ENCODE results near the gene FASTK. TPM values are rescaled to one million over a fixed set of nuclear protein-coding genes. Genes with fewer than 3 reads are reported as not detected.

Gene FASTK
- total RNA-seq, 1 experiment from 2014 or later, result 95.0 TPM

GRCh38 chr7:151063212-151063561 lies 17.4 kb downstream of the FASTK start:
- Histone ChIP-seq H3K27ac (ENCODE audit: low read length) (peak overlapping the region; percentile 76), H3K9me3 (ENCODE audit: control insufficient read depth, insufficient read depth, low read depth, low read length) (no peaks in the 10 kb centered on the region), H3K36me3 (ENCODE audit: control insufficient read depth, insufficient read depth, low read length) (peaks cover 19% of the 10 kb centered on the region), H3K4me3 (ENCODE audit: low read depth in 2 of 2, low read length in 2 of 2) (peak overlapping the region; percentile 20 to 38), H3K4me1 (ENCODE audit: control insufficient read depth, insufficient read depth, low read length) (peaks cover 33% of the 10 kb centered on the region), H3K27me3 (ENCODE audit: control insufficient read depth, insufficient read depth, low read length) (no peaks in the 10 kb centered on the region)
- TF ChIP-seq TCF7L2 (IDR thresholded peaks at IDR 0.05; ENCODE audit: low read depth, low read length), result no peak
- TF ChIP-seq, protein P1, sequence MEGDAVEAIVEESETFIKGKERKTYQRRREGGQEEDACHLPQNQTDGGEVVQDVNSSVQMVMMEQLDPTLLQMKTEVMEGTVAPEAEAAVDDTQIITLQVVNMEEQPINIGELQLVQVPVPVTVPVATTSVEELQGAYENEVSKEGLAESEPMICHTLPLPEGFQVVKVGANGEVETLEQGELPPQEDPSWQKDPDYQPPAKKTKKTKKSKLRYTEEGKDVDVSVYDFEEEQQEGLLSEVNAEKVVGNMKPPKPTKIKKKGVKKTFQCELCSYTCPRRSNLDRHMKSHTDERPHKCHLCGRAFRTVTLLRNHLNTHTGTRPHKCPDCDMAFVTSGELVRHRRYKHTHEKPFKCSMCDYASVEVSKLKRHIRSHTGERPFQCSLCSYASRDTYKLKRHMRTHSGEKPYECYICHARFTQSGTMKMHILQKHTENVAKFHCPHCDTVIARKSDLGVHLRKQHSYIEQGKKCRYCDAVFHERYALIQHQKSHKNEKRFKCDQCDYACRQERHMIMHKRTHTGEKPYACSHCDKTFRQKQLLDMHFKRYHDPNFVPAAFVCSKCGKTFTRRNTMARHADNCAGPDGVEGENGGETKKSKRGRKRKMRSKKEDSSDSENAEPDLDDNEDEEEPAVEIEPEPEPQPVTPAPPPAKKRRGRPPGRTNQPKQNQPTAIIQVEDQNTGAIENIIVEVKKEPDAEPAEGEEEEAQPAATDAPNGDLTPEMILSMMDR (IDR thresholded peaks at IDR 0.05), result no peak
- no peak for TF ChIP-seq SIN3A (IDR thresholded peaks at IDR 0.05; ENCODE audit: borderline replicate concordance, insufficient read depth, low read depth, low read length)
- TF ChIP-seq, protein P2, sequence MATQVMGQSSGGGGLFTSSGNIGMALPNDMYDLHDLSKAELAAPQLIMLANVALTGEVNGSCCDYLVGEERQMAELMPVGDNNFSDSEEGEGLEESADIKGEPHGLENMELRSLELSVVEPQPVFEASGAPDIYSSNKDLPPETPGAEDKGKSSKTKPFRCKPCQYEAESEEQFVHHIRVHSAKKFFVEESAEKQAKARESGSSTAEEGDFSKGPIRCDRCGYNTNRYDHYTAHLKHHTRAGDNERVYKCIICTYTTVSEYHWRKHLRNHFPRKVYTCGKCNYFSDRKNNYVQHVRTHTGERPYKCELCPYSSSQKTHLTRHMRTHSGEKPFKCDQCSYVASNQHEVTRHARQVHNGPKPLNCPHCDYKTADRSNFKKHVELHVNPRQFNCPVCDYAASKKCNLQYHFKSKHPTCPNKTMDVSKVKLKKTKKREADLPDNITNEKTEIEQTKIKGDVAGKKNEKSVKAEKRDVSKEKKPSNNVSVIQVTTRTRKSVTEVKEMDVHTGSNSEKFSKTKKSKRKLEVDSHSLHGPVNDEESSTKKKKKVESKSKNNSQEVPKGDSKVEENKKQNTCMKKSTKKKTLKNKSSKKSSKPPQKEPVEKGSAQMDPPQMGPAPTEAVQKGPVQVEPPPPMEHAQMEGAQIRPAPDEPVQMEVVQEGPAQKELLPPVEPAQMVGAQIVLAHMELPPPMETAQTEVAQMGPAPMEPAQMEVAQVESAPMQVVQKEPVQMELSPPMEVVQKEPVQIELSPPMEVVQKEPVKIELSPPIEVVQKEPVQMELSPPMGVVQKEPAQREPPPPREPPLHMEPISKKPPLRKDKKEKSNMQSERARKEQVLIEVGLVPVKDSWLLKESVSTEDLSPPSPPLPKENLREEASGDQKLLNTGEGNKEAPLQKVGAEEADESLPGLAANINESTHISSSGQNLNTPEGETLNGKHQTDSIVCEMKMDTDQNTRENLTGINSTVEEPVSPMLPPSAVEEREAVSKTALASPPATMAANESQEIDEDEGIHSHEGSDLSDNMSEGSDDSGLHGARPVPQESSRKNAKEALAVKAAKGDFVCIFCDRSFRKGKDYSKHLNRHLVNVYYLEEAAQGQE (IDR thresholded peaks at IDR 0.05; ENCODE audit: insufficient read depth in 1 of 2, low read depth in 2 of 2, low read length in 1 of 2), result no peak
- no peak for TF ChIP-seq POLR2AphosphoS5 (IDR thresholded peaks at IDR 0.05; ENCODE audit: low read depth, low read length)
- in situ Hi-C loops (cut with HindIII; ENCODE audit: low pct_unique_long_range_greater_than_20kb, low sequenced_read_pairs), result no loop called here
- ATAC-seq (no peak), DNase-seq (ENCODE audit: low read depth, low spot score) (no peak)
- ChIA-PET POLR2A (interaction anchor here (0.5 to 0.7 kb wide), 3 partner anchors 35 to 124 kb away, joined by 3 to 7 read pairs (median 3); partner anchors contain the start of gene ABCB8), CTCF (interaction anchor here (0.9 kb wide), 1 partner anchor 13 kb away, joined by 3 read pairs; no protein-coding TSS in a partner anchor)
- intact Hi-C loops (cut with micrococcal nuclease; ENCODE audit: unreplicated experiment), result no loop called here
- BruUV-seq (replicated peaks), result no TSS peak

DNA sequence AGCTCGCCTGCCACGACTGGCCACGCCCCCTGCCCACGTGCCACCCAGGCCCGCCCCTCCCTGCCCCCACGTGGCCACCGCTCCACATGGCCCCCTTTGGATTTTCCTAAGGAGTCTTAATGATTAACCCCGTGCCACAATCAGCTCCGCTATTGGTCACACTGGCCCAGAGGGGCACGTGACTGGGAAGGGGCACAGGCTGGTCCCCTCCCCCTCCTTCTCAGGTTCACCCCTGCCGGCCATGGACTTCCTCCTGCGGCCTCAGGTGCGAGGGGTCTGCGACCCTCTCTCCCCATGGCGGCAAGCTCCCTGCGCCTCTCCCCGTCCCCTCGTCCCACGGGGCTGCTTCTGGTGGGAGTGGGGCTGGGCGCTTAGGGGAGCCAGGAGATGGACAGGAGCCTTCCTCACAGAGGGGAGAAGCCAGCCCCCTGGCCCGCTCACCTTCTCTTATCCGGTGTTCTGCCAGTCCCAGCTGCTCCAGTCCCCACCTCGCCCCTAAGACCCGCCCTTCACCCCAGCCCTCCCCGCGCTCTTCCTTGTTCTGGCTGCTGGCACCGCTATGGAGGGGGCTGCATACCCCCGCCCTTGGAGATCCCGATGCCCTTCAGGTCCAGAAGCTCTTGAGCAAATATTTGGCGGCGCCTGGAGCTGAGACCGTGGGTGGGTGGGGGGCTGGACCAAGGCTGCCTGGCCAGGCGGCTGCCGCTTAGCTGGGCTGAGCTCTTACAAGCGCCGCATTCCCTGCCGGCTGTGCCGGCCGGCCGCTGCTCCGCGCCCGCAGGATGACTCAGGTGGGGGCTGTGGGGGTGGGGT lies 18.0 kb downstream of the FASTK start:
- ATAC-seq (no peak; the same call in 1 of the 2 replicates), DNase-seq (ENCODE audit: low read depth, low spot score) (no peak)
- no peaks in the 10 kb centered on the region for H3K27me3 ChIP-seq (ENCODE audit: control insufficient read depth, insufficient read depth, low read length)
- H3K4me3 ChIP-seq (ENCODE audit: low read depth in 2 of 2, low read length in 2 of 2), result peak overlapping the region; percentile 83 to 94
- peak overlapping the region; percentile 94 for H3K27ac ChIP-seq (ENCODE audit: low read length)
- intact Hi-C loops (cut with micrococcal nuclease; ENCODE audit: unreplicated experiment) (no loop called here), in situ Hi-C loops (cut with HindIII; ENCODE audit: low pct_unique_long_range_greater_than_20kb, low sequenced_read_pairs) (no loop called here)
- ChIA-PET POLR2A (interaction anchor here (0.5 to 0.7 kb wide), 5 partner anchors 32 to 124 kb away, joined by 3 to 8 read pairs (median 3); partner anchors contain the start of gene ABCB8), CTCF (interaction anchor here (0.5 to 0.6 kb wide), 2 partner anchors 11 to 19 kb away, joined by 3 to 5 read pairs; no protein-coding TSS in a partner anchor)
- no TSS peak for BruUV-seq (replicated peaks)
- H3K36me3 ChIP-seq (ENCODE audit: control insufficient read depth, insufficient read depth, low read length), result peaks cover 16% of the 10 kb centered on the region
- TF ChIP-seq POLR2AphosphoS5 (IDR thresholded peaks at IDR 0.05; ENCODE audit: low read depth, low read length) (no peak), TCF7L2 (IDR thresholded peaks at IDR 0.05; ENCODE audit: low read depth, low read length) (no peak), SIN3A (IDR thresholded peaks at IDR 0.05; ENCODE audit: borderline replicate concordance, insufficient read depth, low read depth, low read length) (no peak)
- TF ChIP-seq, protein P1 (IDR thresholded peaks at IDR 0.05), result no peak
- TF ChIP-seq, protein P2 (IDR thresholded peaks at IDR 0.05; ENCODE audit: insufficient read depth in 1 of 2, low read depth in 2 of 2, low read length in 1 of 2), result no peak
- no peaks in the 10 kb centered on the region for H3K9me3 ChIP-seq (ENCODE audit: control insufficient read depth, insufficient read depth, low read depth, low read length)
- H3K4me1 ChIP-seq (ENCODE audit: control insufficient read depth, insufficient read depth, low read length), result peaks cover 33% of the 10 kb centered on the region
